Body of pancreas (tissue), 4 donors: ENCODE results near the gene NTMT1. TPM values are rescaled to one million over a fixed set of nuclear protein-coding genes. Genes with fewer than 3 reads are reported as not detected.

Source experiments
- ATAC-seq: fragments of 150-250 bp; one replicate; pipeline ENCODE4 v1.9.1; 2016
- DNase-seq, 4 donors: peaks; one replicate each; pipeline ENCODE4 v3.0.0-alpha.2; 2019
- H3K27ac ChIP-seq, 4 donors: fragments of 200-600 bp; sonication (generic); 1 replicate in 3 of 4; 2 replicates in 1 of 4; pipeline versions ENCODE4 v1.5.1 to v1.6.1; 2016 to 2019; ENCODE audit warnings: mild to moderate bottlenecking in 1 of 4, mixed read lengths in 1 of 4, moderate library complexity in 1 of 4
- H3K27me3 ChIP-seq, 2 donors: fragments of 200-600 bp; sonication (generic); one replicate each; pipeline ENCODE4 v1.6.0; 2016; ENCODE audit warnings: mild to moderate bottlenecking in 1 of 2
- H3K36me3 ChIP-seq, 2 donors: fragments of 200-600 bp; sonication (generic); replicated peaks in 1 of 2; 2 replicates each; pipeline ENCODE4 v1.5.1; 2016; ENCODE audit warnings: low read depth in 2 of 2; ENCODE audit not compliant: insufficient read depth in 1 of 2
- H3K4me1 ChIP-seq: fragments of 200-600 bp; sonication (generic); one replicate; pipeline ENCODE4 v1.6.0; 2016
- H3K4me3 ChIP-seq, 2 donors: fragments of 200-600 bp; sonication (generic); 1 replicate in 1 of 2; 2 replicates in 1 of 2; pipeline ENCODE4 v1.5.1; 2016 to 2019
- H3K9me3 ChIP-seq, 3 donors: fragments of 200-600 bp; sonication (generic); 1 replicate in 2 of 3; 2 replicates in 1 of 3; pipeline ENCODE4 v1.5.1; 2016
- CTCF ChIP-seq, 7 experiments: fragments of 450-650 bp in 4 of 7; fragments of 200-600 bp in 3 of 7; sonication (generic) in 3 of 7; IDR thresholded peaks; one replicate each; pipeline ENCODE4 v1.5.1; 2016 to 2019; ENCODE audit warnings: antibody characterized with exemption in 7 of 7
- POLR2A ChIP-seq, 3 donors: fragments of 450-650 bp; IDR thresholded peaks; one replicate each; pipeline ENCODE4 v1.6.1; 2016; ENCODE audit warnings: antibody characterized with exemption in 3 of 3, mild to moderate bottlenecking in 2 of 3
- WGBS, 2 donors: methylation state at CpG; one replicate each; pipeline ENCODE4 v1.1.5; 2017; 5-methylcytosine and 5-hydroxymethylcytosine counted together
- intact Hi-C: fragments of 100-400 bp; cut with DNase I; formaldehyde crosslinking; loops from one replicate; pipeline ENCODE4 v1.15.1; 2023
- total RNA-seq, 2 donors: library from RNA; depleted of rRNA; stranded (reverse); fragments of >200 nt; gene quantifications; one replicate each; pipeline ENCODE4 v1.1.0, GENCODE V29; 2016

NTMT1 gene
- total RNA-seq, 2 donors from 2014 or later: 11.2 to 14.5 TPM

- Histone ChIP-seq H3K27me3 (no peaks in the 10 kb centered on the region), H3K4me1 (peaks cover 28% of the 10 kb centered on the region), H3K27ac (peak overlapping the region; percentile 20 to 79 (median 77)), H3K36me3 (peaks cover 10 to 22% of the 10 kb centered on the region in 2 donors), H3K9me3 (no peaks in the 10 kb centered on the region), H3K4me3 (no peak overlapping the region)
- ATAC-seq (peak; percentile 47), DNase-seq (peak; percentile 75 to 82 (median 80))
- peak in 2 of 3 donors; percentile 45 to 46 for TF ChIP-seq POLR2A (IDR thresholded peaks at IDR 0.05)
- TF ChIP-seq CTCF (IDR thresholded peaks at IDR 0.05): no peak
- 1 to 26% methylated on average over 13 to 25 of the region's 25 CpGs for WGBS, 2 donors
- intact Hi-C loops: loop anchor here (10.0 kb wide), 1 partner anchor 155 kb away; no protein-coding TSS in a partner anchor
Measured at GRCh38 chr9:129640086-129640870, 14.3 kb downstream of the NTMT1 start.

DNA sequence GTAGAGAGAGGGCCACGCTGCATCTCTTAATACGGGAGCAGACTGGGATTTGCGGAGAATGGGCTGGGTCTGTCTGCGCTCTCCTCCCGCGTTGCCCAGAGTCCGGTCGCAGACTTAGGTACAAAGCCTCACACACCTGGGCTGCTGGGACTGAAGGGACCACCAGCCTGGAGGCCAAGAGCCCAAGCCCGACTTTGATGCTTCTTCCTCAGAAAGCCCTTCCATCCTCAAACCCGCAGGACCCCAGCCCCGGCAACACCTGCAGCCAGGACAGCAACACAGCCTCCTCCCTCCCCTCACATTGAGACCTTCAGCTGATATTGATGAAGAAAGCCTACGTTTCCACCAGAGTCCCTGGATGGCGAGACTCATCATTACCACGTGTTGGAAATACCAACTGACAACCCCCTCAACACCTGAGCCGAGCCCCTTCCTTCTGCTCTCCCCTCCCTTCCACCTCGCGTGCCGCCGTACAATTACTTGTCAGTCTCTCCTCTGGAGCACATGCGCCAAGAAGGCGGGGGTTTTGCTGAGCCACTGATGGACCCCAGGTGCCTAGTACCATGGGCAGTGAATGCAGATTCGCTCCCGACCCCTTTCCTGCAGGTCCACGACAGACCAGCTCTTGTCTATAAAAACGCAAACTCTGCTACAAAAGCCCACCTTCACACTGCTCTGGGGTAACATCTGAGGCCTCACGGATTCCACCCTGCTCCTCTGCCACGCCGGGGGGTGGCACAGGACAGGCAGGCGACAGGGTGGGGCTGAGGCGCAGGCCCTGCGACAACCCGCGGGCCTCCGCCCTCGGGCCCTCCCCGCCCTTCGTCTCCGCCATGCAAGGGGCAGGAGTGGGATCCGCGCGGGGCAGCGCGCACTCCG is 15.1 kb downstream of the NTMT1 start:
- DNase-seq (no peak), ATAC-seq (no peak)
- intact Hi-C loops: loop anchor here (10.0 kb wide), 1 partner anchor 154 kb away; no protein-coding TSS in a partner anchor
- Histone ChIP-seq H3K27ac (peak overlapping the region; percentile 75 to 79 (median 77)), H3K27me3 (no peaks in the 10 kb centered on the region), H3K36me3 (peaks cover 6 to 17% of the 10 kb centered on the region in 2 donors), H3K9me3 (no peaks in the 10 kb centered on the region), H3K4me3 (peak overlapping the region; percentile 44 to 92), H3K4me1 (peaks cover 28% of the 10 kb centered on the region)
- no peak for TF ChIP-seq POLR2A (IDR thresholded peaks at IDR 0.05)
- TF ChIP-seq CTCF (IDR thresholded peaks at IDR 0.05): no peak
- 7 to 11% methylated on average over 15 to 40 of the region's 44 CpGs for WGBS, 2 donors

GRCh38 chr9:129641750-129642585 is 16.0 kb downstream of the NTMT1 start, which contains the start of gene ASB6:
TSS of gene ASB6 (minus strand) at chr9:129642151. CDS start at chr9:129641999, 152 bp downstream.
- ATAC-seq: peak; percentile 93
- 0% methylated on average over 9 to 75 of the region's 93 CpGs for WGBS, 2 donors
- H3K4me1 ChIP-seq: peaks cover 28% of the 10 kb centered on the region
- H3K27ac ChIP-seq: peak within 1 kb of the TSS; percentile 75 to 79 (median 77)
- TF ChIP-seq CTCF (IDR thresholded peaks at IDR 0.05) (peak; percentile 98 to 100 (median 100)), POLR2A (IDR thresholded peaks at IDR 0.05) (peak; percentile 48 to 79 (median 57))
- intact Hi-C loops: loop anchor here (10.0 kb wide), 1 partner anchor 153 kb away; no protein-coding TSS in a partner anchor
- no peaks in the 10 kb centered on the region for H3K27me3 ChIP-seq
- peak; percentile 97 for DNase-seq
- H3K36me3 ChIP-seq: peaks cover 6 to 16% of the 10 kb centered on the region in 2 donors
- H3K9me3 ChIP-seq: no peaks in the 10 kb centered on the region
- H3K4me3 ChIP-seq: peak within 1 kb of the TSS; percentile 44 to 92

- intact Hi-C loops: loop anchor here (10.0 kb wide), 1 partner anchor 151 kb away; no protein-coding TSS in a partner anchor
- TF ChIP-seq CTCF (IDR thresholded peaks at IDR 0.05) (no peak), POLR2A (IDR thresholded peaks at IDR 0.05) (no peak)
- 73 to 87% methylated on average over 10 of the region's 10 CpGs for WGBS, 2 donors
Measured at GRCh38 chr9:129643706-129644105, 17.7 kb downstream of the NTMT1 start.

More at GRCh38 chr9:129643706-129644105, 17.7 kb downstream of the NTMT1 start:
- ATAC-seq: no peak
- Histone ChIP-seq H3K4me1 (peaks cover 27% of the 10 kb centered on the region), H3K9me3 (no peaks in the 10 kb centered on the region), H3K36me3 (peaks cover 0 to 3% of the 10 kb centered on the region in 2 donors), H3K27ac (no peak overlapping the region), H3K4me3 (no peak overlapping the region), H3K27me3 (no peaks in the 10 kb centered on the region)
- DNase-seq: peak in 1 of 4 donors; percentile 8
